ENCODE measurements around the gene DNMT3A.
"Not testable (repeated sequence)": the region's sequence is repeated elsewhere in the genome, so short reads cannot be mapped to it uniquely, and the experiment has no call there.

Gene DNMT3A

DNA sequence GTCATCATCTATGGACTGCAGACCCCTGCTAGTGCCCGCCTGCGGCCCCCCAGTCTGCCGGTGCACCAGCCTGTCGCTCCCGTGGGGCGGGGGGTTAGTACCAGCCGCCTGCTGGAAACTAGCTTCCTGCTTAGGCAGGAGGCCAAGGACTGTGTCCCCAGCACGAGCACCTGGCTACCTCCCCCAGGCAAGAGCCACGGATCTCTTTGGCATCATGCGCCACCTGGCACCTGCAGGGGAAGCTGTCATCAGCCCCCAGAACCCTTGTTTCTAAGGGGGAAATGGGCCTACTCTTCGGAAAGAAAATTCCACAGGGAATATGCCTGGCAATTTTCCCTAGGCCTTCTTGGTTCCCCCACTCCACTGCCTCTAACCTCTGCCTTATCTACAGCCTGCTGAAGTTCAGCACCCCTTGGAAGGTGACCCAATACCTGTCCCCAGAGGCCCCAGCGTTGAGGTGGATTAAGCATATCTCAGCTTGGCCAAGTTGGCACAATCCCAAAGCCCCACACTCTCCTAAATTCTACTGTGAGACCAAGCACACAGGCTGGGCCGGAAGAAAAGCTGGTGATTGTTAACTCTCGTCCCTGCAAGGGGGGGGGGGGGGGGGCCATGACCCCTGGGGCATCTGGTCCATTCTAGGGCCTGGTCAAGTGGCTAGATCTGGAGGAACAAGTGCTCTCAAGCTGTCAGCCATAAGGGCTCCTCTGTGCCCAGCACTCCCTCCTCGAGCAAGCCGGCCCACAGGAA lies 111.4 kb downstream of the DNMT3A start:
- DNase-seq: no peak

DNA sequence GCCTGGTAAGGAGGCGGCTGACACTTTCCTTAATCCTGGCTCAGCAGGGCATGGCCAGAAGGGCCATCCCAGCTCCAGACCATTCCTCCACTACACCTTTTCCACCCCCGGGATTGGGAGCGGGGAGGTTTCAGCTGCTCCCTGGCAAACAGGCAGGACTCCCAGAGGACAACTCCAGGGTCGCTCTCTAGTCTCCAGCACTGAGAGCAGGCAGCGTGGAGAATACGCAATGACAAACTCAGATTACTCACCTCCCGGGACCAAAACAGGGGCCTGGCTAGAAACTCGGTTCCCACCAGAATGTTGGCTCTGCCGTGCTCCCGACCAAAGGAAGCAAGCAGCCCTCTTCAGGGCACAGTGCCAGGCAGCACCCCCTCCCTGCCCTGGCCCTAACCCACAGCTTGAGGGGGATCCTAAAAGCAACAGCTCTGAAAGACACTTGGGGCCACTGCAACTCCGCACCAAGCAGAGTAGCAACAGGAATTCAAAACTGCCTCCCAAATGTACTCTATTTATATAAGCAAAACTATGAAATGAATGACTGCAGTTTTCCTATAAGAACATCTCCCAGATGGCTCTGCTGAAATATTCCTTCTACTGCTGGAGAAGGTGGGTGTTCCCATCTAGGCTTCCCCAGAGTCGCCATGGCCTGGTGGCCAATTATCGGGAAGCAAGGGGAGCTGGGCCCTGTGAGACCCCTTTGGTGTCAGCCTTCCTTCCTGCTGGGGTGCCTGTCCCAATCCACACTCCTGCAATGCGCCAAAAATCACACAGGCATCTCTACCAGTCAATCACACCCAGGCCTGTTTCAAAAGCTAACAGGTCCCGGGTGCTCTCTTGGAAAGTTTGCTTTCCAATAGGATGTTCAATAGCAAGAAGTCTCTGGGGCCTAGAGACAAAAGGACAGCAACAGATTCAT lies 112.2 kb downstream of the DNMT3A start:
- no peak for DNase-seq

DNA sequence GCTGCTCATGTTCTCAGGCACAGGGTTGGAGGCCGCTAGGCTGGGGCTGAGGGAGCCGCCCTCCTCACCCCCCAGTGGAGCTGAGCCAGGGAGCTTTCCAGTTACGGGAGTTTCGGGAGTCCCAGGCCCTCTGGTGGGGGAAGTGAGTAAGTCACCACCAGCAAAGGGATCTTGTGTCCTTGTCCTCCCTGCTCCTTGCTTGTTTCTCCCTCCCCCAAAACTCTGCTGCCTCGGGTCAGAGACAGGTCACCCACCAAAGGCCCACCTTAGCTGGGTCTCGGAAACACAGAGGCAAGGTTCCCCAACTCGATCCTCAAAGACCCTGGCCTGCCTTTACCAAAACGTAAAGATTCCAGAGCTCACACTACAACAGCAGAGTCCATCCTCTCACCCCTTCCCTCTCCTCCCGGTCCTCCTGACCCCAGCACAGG lies 112.9 kb downstream of the DNMT3A start:
- peak; percentile 56 for DNase-seq

DNA sequence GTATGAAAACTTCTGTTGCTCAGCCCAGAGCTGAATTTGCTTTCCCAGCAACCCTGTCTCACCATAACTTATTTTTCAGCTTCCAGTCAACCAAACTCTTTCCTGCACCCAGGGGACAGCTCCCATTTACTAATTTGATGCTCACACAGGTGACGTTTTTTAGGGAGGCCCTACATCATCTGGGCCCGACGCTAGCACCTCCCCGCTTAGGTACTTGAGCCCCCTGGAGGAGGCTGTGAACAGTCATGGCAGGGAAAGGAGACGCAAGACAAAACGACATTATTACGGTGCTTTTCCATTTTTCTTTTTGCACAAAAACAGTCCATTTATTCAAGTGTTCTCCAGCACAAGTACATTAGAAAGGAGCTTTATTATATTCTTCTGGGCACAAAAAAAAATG lies 114.1 kb downstream of the DNMT3A start:
- DNase-seq: no peak

DNA sequence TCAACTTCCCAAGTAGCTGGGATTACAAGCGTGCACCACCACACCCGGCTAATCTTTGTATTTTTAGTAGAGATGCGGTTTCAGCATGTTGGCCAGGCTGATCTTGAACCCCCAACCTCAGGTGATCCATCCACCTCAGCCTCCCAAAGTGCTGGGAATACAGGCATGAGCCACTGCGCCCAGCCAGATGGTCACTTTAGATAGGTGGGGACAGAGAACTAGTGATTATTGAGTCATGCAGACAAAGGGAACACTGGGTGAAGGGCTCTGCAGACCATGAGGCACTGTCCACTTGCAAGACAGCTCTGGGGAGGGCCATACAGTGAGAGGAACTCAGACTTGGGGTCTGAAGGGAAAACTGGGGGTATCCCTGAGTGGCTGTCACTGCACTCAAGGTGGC lies 114.9 kb downstream of the DNMT3A start:
- DNase-seq: no peak

DNA sequence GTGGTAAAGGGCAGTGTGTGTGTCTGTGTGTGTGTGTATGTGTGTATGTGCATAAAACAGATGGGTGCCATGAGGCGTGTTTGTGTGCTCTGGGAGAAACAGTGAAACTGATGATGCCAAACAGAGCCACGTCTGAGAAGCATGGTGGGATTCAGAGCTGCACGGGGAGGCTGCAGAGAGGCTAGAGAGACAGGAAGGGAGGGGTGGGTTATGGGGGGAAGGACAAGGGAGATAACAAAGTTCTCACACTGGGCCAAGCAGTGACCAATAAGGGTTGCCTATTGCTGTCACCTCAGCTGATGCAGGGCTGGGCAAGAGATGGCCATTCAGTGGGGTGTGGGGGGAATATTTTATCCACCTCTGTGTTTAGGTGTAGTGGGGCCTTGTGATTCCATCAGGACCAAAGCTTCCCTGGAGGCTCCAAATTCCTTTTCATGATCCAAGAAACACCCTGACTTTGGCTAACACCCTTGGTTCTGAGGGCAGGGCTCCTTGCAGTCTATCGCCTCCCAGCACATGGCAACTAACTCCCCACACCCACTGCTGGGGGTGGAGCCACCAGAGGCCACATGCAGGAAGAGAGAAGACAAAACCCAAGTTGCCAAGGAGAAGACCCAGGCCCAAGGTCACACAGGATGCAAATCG lies 119.1 kb downstream of the DNMT3A start:
- DNase-seq: no peak

DNA sequence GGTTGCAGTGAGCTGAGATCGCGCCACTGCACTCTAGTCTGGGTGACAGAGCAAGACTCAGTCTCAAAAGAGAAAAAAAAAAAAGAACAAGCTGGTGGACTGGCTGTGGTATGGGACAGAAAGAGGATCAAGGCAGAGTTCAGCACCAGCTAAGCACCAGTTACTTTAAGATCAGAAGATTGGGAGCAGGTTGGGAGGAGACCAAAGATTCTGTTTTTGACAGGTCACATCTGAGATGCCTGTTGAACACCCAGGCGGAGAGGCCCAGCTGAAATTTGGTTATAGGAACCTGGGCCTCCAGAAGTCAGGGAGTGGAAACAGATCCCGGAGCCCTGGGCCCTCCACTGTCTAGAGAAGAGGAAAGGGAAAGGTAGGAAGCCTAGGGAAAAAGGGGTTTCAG lies 120.1 kb downstream of the DNMT3A start:
- no peak for DNase-seq

DNA sequence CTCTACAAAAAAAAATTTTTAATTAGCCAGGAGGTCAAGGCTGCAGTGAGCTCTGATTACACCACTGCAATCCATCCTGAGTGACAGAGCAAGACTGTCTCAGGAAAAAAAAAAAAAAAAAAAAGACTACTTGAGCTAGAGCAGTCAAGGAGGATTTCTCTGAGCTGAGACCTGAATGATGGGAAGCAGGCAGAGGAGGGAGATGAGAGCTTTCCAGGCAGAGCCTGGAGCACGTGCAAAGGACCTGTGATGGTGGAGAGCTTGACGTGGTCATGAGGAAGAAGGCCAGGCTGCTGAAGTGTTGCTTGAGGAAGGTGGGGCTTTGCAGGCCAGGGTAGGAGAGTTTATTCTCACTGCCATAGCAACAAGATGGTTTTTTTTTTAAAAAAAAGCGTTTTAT lies 121.4 kb downstream of the DNMT3A start:
- DNase-seq: no peak

DNA sequence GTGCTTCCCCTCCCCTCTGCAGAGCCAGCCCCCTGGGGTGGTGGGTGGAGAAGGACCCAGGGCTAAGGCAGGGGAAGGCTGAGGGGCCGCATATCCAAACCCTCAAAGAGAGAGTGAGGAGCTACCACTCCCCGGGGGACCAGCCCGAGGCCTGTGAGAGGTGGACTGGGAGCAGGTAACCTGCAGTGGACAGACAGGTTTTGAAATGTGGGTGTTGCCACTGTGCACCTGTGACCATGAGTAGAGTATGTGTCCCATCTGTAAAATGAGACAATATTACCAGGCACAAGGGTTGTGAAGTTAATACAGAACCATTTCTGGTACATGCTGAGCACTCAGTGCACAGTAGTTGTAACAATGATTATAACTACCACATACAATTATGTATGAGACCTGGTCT lies 122.1 kb downstream of the DNMT3A start:
- DNase-seq: no peak

DNA sequence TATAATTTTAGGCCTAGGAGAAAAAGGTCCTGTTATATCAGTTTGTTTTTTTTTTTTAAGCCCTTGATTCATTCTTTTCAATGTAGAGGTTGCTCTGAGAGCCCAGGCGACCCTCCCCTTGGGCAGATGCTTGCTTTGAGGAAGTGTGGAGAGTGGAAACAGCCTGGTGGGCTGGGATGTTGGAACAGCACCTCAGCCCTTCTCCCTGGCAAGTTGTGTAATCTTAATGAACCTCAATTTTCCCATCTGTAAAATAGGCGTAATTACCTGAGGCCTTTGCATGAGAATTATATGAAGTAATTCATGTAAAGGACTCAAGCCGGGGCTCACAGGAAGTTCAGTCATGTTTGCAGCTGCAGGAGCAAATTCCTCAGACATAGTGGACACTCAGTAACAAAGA lies 123.6 kb downstream of the DNMT3A start:
- DNase-seq: no peak

DNA sequence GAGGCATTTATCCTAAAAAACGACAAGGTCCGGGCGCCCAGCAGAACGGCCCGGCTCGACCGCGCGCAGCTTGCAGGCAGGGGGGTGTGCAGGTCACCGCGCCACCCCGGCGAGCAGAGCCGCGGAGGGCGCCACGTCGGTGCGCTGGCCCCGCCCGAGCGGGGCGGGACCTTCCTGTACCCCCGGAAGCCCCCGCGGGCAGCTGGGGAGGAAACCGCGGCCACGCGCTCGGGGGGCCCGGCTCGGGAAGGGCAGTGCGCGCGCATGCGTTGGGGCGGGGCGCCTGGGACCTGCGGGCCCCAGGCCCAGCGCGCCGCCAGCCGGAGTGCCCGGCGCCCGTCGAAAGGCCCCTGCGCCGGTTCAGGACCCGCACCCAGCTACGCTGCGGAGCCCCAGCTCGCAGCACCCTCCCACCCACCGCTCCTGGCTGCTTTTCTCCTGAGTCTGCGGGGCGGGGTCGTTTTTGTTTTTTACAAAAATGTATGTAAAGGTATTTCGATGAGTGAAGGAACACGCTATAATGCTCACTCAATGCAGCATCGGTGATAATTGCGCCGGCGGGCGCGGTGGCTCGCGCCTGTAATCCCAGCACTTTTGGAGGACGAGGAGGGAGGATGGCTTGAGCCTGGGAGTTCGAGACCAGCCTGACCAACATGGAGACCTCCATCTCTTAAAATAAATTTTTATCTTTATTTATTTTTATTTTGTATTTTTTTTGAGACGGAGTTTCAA lies 125.6 kb downstream of the DNMT3A start:
- DNase-seq: no peak

DNA sequence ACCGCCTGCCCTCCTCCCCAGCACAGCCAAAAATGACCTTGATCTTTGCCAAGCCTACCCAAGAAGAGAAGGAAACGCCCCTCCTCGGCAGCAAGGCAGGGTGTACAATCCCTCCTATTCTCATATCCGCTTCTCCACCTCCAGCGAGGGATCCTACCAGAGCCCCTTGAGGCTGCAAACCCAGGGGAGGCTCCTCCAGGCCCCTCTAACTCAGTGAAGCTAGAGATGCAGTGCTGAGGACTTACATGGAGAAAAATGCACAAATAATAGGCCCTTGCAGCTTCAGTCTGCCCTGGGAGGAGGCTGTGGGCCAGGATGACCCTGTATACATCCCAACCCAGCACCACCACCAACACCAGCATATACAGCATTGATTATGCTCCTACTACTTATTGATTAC lies 126.5 kb downstream of the DNMT3A start:
- DNase-seq: no peak

DNA sequence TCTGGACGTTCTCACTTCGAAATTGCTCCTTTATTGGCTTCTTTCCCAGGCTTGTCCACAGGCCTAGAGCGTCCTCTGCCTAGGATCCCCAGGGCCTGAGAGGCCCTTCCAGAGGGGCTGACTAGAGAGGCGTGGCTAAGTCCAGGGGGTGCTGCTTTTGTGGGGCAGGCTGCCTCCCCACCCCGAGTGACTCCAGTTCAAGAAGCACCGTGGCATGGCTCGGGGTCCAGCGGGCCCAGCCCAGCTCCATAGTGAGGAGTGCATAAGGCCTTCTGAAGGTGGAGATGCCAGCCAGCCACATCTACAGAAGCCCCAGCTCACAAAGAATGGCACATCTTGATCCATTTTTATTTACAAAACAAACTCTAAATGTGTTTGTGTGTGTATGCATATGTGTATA lies 128.5 kb downstream of the DNMT3A start:
- DNase-seq: no peak

DNA sequence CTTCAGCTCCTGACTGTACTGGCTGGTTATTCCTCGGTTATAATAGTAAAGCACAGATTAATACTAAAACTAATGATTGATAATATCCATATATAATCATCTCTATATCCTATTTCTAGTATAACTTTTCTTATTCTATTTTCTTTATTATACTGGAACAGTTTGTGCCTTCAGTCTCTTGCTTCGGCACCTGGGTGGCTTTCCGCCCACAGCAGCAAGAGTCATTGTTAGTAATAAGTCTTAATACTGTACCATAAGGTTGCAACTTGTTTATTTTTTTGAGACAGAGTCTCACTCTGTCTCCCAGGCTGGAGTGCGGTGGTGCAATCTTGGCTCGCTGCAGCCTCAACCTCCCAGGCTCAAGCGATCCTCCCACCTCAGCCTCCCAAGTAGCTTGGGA lies 130.8 kb downstream of the DNMT3A start:
- DNase-seq: not testable (repeated sequence)

DNA sequence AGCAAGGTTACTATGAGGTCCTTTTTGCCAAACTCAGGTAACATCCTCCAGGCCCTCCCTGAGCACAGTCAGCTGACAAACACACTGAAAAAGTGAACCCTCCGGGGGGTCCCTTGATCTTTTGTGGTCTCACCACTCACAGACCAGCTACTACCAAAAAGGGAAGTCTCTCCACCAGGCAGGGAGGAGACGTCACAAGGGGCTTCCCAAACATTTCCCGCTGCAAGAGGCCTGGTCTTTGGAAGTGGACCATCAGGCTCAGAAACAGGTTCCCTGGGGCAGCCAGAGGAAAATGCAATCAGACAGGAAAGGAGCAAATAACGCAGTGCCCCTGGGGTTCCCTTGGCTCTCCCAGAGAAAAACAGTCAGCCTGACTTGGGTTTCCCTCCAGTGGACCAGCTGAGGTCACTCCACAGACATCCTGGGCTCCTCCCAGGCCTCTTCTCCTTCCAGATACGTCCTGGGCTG lies 134.6 kb downstream of the DNMT3A start:
- no peak for DNase-seq

DNA sequence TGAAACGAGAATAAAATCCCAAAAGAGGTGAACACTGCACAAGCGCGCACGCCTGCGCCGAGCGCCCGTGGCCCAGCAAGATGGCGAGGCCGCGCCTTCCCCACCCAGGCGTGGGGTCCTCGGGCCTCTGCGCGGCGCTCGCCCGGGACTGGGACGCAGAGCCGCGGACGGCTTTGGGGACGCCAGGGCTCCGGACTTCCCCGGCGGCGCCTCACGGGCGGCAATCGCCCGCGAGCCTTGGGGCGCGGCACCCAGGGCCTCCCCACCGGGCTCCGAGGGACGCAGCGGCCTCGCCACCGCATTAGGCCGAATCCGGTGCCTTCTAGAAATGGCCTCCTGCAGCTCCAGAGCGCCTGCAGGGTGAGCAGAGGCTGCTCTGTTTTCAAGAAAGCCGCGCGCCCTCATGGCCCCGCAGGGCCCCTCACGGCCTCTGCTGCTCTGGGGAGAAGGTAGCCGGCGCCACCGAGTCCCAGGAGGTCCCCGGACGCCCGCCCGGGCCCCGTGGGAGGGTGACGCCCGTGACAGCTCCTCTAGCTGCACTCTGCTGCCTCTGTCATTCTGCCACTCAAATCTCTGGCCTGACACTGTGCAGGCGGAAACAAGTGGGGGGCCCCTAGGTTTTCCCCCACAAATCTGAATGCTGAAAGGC lies 137.4 kb downstream of the DNMT3A start:
- DNase-seq: no peak

DNA sequence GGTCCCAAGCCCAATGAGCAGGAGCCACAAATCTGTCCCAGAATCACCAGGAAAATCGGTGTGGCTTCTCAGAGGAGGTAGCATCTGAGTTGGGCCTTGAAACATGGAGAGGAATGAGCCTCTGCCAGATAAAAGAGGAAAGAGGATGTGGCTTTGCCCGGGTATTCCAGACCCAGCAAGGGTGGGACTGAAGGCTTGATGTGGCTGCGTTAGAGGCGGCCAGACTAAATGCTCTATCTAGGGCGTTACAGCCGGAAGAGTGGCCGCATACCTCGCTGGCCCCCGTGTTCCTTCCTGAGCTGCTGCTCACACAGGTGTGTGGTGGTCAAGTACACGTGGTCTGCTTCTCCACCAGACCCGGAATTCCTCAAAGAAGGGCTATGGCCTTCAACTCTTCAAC lies 139.4 kb downstream of the DNMT3A start:
- no peak for DNase-seq

DNA sequence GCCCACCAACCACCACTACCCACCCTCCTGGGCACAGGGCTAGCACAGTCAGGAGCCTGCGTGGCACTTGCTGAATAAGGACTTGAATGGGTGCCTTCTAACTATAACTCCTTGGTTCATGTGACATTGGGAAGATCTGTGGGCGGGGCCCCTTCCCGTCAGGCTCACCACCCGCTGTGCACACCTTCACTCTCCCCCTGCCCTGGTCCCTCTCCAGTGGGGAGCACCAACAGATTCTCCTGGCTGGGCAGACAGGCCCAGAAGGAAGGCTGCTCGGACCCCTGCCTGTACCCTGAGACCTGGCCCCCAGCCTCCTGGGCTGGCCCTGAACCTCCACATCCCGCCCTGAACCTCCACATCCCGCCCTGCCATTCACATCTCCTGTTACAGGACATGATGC lies 139.9 kb downstream of the DNMT3A start:
- no peak for DNase-seq

DNA sequence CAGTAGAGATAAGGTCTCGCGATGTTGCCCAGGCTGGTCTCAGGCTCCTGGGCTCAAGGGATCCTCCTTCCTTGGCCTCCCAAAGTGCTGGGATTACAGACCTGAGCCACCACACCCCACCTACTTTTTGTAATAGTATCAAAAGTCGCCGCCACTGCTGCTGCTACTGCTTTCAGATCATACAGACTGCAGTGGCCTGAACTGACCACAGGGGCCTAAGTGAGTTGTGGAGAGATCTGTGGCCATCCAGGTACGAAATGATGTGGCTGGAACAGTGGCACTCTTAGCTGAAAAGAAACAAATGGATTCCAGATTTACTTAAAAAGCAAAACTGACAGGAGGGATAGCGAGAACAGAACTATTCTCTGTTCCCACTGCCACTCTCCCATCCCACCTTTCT lies 140.5 kb downstream of the DNMT3A start:
- no peak for DNase-seq

DNA sequence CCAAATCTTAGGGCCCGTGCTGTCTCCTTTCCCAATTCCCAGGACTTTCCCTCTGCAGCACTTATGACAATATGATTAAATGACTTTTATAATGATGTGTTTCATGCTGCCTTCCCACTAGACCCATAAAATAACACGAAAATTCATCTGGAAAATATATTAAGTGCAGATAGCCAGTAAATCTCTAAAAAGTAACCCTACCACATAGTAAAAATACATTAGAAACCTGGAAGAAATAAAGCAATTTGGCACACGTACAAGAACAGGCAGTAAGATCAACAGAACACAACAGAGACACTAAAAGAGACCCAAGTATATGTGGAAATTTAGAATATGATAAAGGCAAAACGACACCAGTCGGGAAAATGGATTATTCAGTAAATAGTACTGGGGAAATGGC lies 143.1 kb downstream of the DNMT3A start:
- no peak for DNase-seq

DNA sequence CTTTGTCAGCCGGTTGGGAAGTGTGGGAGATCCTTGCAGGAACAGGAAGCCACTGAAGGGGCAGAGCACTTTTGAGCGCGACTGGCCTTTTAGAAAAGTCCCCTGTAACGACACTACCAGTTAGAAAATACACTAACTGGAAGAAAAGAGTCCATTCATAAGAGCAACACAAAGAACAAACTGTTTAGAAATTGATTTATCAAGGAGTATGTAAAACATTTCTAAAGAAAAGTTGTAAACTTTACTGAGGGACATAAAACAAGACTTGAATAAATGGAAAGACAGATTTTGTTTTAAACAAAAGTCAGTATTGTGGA lies 143.6 kb downstream of the DNMT3A start:
- DNase-seq: no peak

DNA sequence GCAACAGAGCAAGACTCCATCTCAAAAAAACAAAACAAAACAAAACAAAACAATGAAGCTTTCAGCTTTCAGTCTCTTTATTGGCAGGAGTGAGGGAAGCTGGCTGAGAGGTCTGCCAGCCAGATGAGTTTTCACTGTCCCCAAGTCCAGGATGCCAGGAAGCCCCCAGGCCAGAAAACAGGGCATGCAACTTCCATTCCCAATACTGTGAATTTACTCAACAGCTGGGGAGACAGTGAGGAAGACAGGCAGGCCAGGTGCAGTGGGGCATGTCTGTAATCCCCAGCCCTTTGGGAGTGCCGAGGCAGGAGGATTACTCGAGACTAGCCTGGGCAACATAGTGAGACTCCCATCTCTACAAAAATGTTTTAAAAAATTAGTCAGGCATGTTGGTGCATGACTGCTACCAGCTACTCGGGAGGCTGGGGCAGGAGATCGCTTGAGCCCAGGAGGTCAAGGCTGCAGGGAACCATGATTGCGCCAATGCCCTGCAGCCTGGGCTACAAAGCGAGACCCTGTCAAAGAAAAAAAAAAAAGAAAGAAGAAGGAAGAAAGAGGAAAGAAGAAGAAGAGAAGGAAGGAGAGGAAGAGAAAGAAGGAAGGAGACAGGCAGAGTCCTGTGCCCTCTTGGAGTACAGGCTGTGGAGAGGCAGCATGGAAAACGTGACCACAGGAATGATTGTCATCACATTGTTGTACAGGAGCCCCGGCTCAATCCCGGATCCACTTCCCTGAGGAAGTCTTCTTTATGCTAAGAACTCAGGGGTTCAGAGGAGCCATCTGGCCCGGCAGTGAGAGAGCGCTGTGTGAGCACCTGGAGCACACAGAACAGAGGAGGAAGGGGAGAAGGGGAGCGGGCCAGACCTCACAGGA lies 144.2 kb downstream of the DNMT3A start:
- no peak for DNase-seq

Data from SHP77 treated with DMSO at 0.1 percent for 48 hours (cell line).